Testis (tissue), 2 donors: ENCODE results near the gene PLA2R1.

Experiments used
- CTCF ChIP-seq, 3 experiments: fragments of 450-650 bp in 2 of 3; fragments of 200-600 bp in 1 of 3; sonication (generic) in 1 of 3; IDR thresholded peaks; one replicate each; pipeline ENCODE4 v1.5.1; 2016 to 2019; ENCODE audit warnings: antibody characterized with exemption in 3 of 3, mild to moderate bottlenecking in 2 of 3, moderate library complexity in 1 of 3
- POLR2A ChIP-seq: fragments of 450-650 bp; IDR thresholded peaks from one replicate; pipeline ENCODE4 v1.6.1; 2017; ENCODE audit warnings: antibody characterized with exemption, mild to moderate bottlenecking, moderate library complexity

DNA sequence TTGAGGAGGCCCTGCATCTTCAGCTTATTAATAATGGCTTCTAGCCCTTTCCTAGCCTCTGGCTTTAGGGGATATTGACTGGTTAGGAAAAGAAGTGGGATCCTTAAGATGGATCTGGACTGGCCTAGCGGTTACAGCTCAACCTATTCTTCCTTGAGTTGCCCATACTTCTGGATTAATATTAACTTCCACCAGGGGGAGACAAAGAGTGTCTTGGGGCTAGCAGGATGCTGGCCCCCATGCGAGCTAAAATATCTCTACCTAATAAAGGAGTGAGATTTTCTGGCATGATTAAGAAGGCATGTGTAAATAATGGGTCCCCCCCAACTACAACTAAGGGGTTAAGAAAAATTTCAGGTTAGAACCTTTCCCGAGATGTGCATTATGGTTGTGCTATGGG is 23.2 kb upstream of the PLA2R1 start:
- TF ChIP-seq CTCF (IDR thresholded peaks at IDR 0.05) (no peak), POLR2A (no peak)
